ENCODE data around the gene UPK1A. TPM values are rescaled to one million over a fixed set of nuclear protein-coding genes. Genes with fewer than 3 reads are reported as not detected.

Gene UPK1A
- total and polyA plus RNA-seq, 2 of the 8 experiments (the other 6 are each of a cell fraction or from before 2014, with no cell fraction given) = 0.56 to 9.9 TPM

DNA sequence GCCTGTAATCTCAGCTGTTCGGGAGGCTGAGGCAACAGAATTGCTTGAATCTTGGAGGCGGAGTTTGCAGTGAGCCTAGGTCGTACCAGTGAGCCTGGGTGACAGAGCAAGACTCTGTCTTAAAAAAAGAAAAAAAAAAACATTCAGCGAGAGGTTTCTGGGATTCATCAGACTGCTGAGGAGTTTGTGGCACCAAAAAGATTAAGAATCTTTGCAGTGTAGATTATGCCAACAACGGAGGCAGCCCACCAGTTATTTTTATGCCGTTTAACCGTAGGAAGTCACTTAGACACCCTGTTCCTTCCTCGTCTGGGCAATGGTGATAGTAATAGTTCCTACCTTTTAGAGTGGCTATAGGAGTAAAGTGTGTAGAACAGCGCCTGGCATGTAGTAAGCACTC lies 15.7 kb upstream of the UPK1A start:
- no peak overlapping the region for H3K9ac ChIP-seq (replicated peaks in 1 of 4; ENCODE audit: extremely low read depth in 1 of 4, low read depth in 3 of 4, low read length in 3 of 4)
- H3K79me1 ChIP-seq (ENCODE audit: low read depth, low read length) = peaks cover 2% of the 10 kb centered on the region; the same call in 1 of the 2 replicates
- H3K14ac ChIP-seq (ENCODE audit: insufficient read length) = no peak overlapping the region
- peaks cover 5 to 19% of the 10 kb centered on the region in 2 experiments; a peak in 3 of 4 replicates for H3K79me2 ChIP-seq (ENCODE audit: control insufficient read depth in 1 of 2, insufficient read depth in 2 of 2, low read length in 2 of 2)
- H4K8ac ChIP-seq (ENCODE audit: extremely low read depth, insufficient read depth, low read length) = no peak overlapping the region
- peaks cover 7% of the 10 kb centered on the region; the same call in 1 of the 2 replicates for H3K23me2 ChIP-seq (ENCODE audit: low read depth, low read length)
- ChIA-PET CTCF (ENCODE audit: partially characterized antibody) (interaction anchor here (0.5 to 1.1 kb wide), 2 partner anchors 42 to 64 kb away, joined by 5 to 6 read pairs; no protein-coding TSS in a partner anchor), POLR2A (ENCODE audit: partially characterized antibody) (no interaction called here)
- H2AK5ac ChIP-seq (ENCODE audit: low read depth, low read length) = no peak overlapping the region
- no peak for FAIRE-seq
- H3K9me3 ChIP-seq (ENCODE audit: insufficient read depth in 2 of 2, low read depth in 1 of 2, low read length in 1 of 2) = no peaks in the 10 kb centered on the region
- no peak overlapping the region for H2BK20ac ChIP-seq (ENCODE audit: low read length)
- no peak overlapping the region for H3K56ac ChIP-seq (replicated peaks; ENCODE audit: insufficient read length, low read depth, low read length)
- no peak overlapping the region for H2BK5ac ChIP-seq (ENCODE audit: low read depth, low read length)
- no peaks in the 10 kb centered on the region; a peak in 3 of 7 replicates for H3K27me3 ChIP-seq (replicated peaks in 1 of 4; ENCODE audit: control insufficient read depth in 3 of 4, extremely low read depth in 1 of 4, insufficient read depth in 3 of 4, low read length in 3 of 4)
- H3K4me3 ChIP-seq (ENCODE audit: extremely low read depth in 1 of 4, insufficient read depth in 2 of 4, low read depth in 3 of 4, low read length in 4 of 4) = no peak overlapping the region
- WGBS, 2 experiments (ENCODE audit: extremely low coverage in 1 of 2, insufficient coverage in 1 of 2, insufficient read length in 1 of 2, insufficient replicate concordance in 2 of 2, low coverage in 1 of 2, low lambda C conversion rate in 2 of 2, missing lambda C conversion rate in 1 of 2) = 92% methylated on average over 9 of the region's 9 CpGs; no CpG with 5 or more reads in 1 of the 2 experiments
- H3K23ac ChIP-seq (ENCODE audit: insufficient read length) = no peak overlapping the region
- no peak overlapping the region for H2AFZ ChIP-seq (ENCODE audit: low read length)
- no peak for DNase-seq (ENCODE audit: low read depth in 1 of 2, low spot score in 2 of 2)
- peaks cover 7 to 27% (median 16%) of the 10 kb centered on the region in 4 experiments for H3K36me3 ChIP-seq (ENCODE audit: control insufficient read depth in 2 of 4, insufficient read depth in 4 of 4, low read length in 3 of 4)
- H3K4me1 ChIP-seq (replicated peaks in 1 of 4; ENCODE audit: control insufficient read depth in 3 of 4, insufficient read depth in 4 of 4, low read length in 3 of 4) = peaks cover 0 to 6% (median 1%) of the 10 kb centered on the region in 4 experiments; a peak in 3 of 7 replicates
- no peak overlapping the region for H3K27ac ChIP-seq (ENCODE audit: low read depth, low read length)
- no peak overlapping the region for H3K18ac ChIP-seq (ENCODE audit: extremely low read depth, low read length)
- H3K4ac ChIP-seq (replicated peaks; ENCODE audit: insufficient read length, low read depth, low read length) = no peak overlapping the region
- no peak overlapping the region for H2BK12ac ChIP-seq (ENCODE audit: low read depth, low read length)
- H3K4me2 ChIP-seq (ENCODE audit: insufficient read depth in 1 of 2, low read depth in 2 of 2, low read length in 2 of 2) = no peak overlapping the region
- H4K20me1 ChIP-seq (replicated peaks in 1 of 2; ENCODE audit: control insufficient read depth in 1 of 2, insufficient read depth in 2 of 2, low read length in 2 of 2) = peaks cover 0 to 7% of the 10 kb centered on the region in 2 experiments
- no peak overlapping the region for H4K91ac ChIP-seq (replicated peaks; ENCODE audit: insufficient read length, low read length)
- no peak overlapping the region for H2BK15ac ChIP-seq (ENCODE audit: low read length)
- no peak overlapping the region for H2BK120ac ChIP-seq (replicated peaks; ENCODE audit: low read depth, low read length)
- H4K5ac ChIP-seq (ENCODE audit: insufficient read length, low read depth, low read length) = no peak overlapping the region
- TF ChIP-seq HDAC6 (IDR thresholded peaks at IDR 0.05; ENCODE audit: low read depth, low read length) (no peak), KDM5A (IDR thresholded peaks at IDR 0.05; ENCODE audit: low read length) (no peak), PHF8 (conservative IDR thresholded peaks at IDR 0.05; ENCODE audit: low read depth, low read length) (no peak), YY1 (IDR thresholded peaks at IDR 0.05; ENCODE audit: low read depth, low read length) (no peak), BCL11A (IDR thresholded peaks at IDR 0.05; ENCODE audit: low read depth in 2 of 2, low read length in 2 of 2) (no peak), ASH2L (IDR thresholded peaks at IDR 0.05; ENCODE audit: low read length) (no peak), EGR1 (IDR thresholded peaks at IDR 0.05; ENCODE audit: borderline replicate concordance, low read depth, low read length) (no peak), CTCF (IDR thresholded peaks at IDR 0.05; ENCODE audit: control extremely low read depth in 1 of 3, insufficient read depth in 1 of 3, low read depth in 1 of 3, low read length in 3 of 3) (no peak), TEAD4 (IDR thresholded peaks at IDR 0.05; ENCODE audit: low read depth, low read length) (no peak), HDAC2 (IDR thresholded peaks at IDR 0.05; ENCODE audit: borderline replicate concordance in 1 of 2, low read depth in 2 of 2, low read length in 2 of 2) (no peak), GABPA (IDR thresholded peaks at IDR 0.05; ENCODE audit: borderline replicate concordance, insufficient read depth, low read length) (no peak)

All from H1 (cell line).